HFFc6 (cell line): ENCODE data around the gene SORCS2. TPM values are rescaled to one million over a fixed set of nuclear protein-coding genes. Genes with fewer than 3 reads are reported as not detected.

Experiments
- DNase-seq: peaks from one replicate; pipeline ENCODE4 v3.0.0-alpha.2; 2018
- H3K27ac Mint-ChIP-seq: 2 replicates; pipeline ENCODE4 v1.8.0; 2020; ENCODE audit warnings: mild to moderate bottlenecking, mixed read lengths
- H3K27me3 Mint-ChIP-seq: 2 replicates; pipeline ENCODE4 v1.8.0; 2021; ENCODE audit warnings: mild to moderate bottlenecking, moderate library complexity, mixed read lengths; ENCODE audit not compliant: insufficient read depth
- H3K36me3 Mint-ChIP-seq: 2 replicates; pipeline ENCODE4 v1.8.0; 2021; ENCODE audit warnings: low read depth, mixed read lengths
- H3K4me1 Mint-ChIP-seq: 2 replicates; pipeline ENCODE4 v1.8.0; 2020; ENCODE audit warnings: low read depth, mixed read lengths
- H3K4me3 Mint-ChIP-seq: 2 replicates; pipeline ENCODE4 v1.8.0; 2020; ENCODE audit warnings: mild to moderate bottlenecking, moderate library complexity, mixed read lengths
- H3K9me3 Mint-ChIP-seq: 2 replicates; pipeline ENCODE4 v1.8.0; 2020; ENCODE audit warnings: mild to moderate bottlenecking, mixed read lengths
- total RNA-seq, 6 experiments: library from RNA; stranded (reverse); fragmentation: NEBNext Ultra II Directional; extraction: Animal tissue kit (Norgen Biotek cat#: 25700); gene quantifications; 2 replicates in 1 of 6; 3 replicates in 5 of 6; pipeline ENCODE4 v1.2.3, GENCODE V29; 2021
- TF ChIP-seq, protein P1 (sequence below): fragments of 200-600 bp; sonication (generic); IDR thresholded peaks from 2 replicates; pipeline ENCODE4 v1.5.0; 2021; ENCODE audit warnings: antibody characterized with exemption, mild to moderate bottlenecking

The SORCS2 gene
- total RNA-seq, 6 experiments from 2014 or later = 0.05 to 0.15 (median 0.12) TPM; not detected in 3

DNA sequence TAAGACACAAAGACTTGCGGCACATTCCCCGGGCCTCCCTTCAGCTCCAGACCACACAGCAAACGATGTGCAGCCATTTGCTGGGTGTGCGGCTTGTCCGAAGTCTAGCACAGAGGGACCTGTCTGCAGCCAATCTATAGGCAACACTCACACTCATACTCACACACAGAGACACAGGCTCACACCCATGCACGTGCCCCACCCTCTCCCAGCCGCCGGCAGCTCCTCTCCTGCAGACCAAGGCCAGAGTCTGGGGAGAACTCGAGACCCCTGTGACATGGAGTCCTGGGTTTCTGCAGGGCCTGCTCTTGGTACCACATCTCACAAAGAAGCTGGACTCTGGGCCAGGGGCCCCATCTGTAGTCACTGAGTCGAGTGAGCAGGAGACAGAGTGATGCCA is 487.8 kb downstream of the SORCS2 start:
- H3K4me3 Mint-ChIP-seq = no peak overlapping the region
- H3K9me3 Mint-ChIP-seq = peaks cover 24% of the 10 kb centered on the region
- H3K4me1 Mint-ChIP-seq = no peaks in the 10 kb centered on the region
- TF ChIP-seq, protein P1, sequence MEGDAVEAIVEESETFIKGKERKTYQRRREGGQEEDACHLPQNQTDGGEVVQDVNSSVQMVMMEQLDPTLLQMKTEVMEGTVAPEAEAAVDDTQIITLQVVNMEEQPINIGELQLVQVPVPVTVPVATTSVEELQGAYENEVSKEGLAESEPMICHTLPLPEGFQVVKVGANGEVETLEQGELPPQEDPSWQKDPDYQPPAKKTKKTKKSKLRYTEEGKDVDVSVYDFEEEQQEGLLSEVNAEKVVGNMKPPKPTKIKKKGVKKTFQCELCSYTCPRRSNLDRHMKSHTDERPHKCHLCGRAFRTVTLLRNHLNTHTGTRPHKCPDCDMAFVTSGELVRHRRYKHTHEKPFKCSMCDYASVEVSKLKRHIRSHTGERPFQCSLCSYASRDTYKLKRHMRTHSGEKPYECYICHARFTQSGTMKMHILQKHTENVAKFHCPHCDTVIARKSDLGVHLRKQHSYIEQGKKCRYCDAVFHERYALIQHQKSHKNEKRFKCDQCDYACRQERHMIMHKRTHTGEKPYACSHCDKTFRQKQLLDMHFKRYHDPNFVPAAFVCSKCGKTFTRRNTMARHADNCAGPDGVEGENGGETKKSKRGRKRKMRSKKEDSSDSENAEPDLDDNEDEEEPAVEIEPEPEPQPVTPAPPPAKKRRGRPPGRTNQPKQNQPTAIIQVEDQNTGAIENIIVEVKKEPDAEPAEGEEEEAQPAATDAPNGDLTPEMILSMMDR = no peak
- peaks cover 66% of the 10 kb centered on the region for H3K27me3 Mint-ChIP-seq
- H3K36me3 Mint-ChIP-seq = peaks cover 15% of the 10 kb centered on the region
- no peak for DNase-seq
- H3K27ac Mint-ChIP-seq = no peak overlapping the region

DNA sequence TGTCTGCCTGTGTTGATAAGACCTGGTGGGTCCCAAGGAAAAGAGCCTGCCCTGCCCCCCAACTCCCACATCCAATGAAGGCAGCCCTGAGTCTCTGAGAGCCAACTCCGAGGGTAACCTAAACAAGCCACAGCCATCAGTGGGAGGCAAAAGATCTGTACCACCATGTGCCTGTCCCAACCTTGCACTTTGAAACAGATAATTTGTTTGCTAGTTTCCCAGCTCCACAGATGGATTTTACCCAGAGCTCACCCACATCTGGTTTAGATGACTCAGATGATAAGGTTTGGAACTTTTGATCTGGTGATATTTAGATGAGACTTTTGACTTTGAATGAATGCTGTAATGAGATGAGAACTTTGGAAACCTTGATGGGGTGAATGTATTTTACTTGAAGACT is 488.4 kb downstream of the SORCS2 start:
- TF ChIP-seq, protein P1 = no peak
- Mint-ChIP-seq H3K9me3 (peaks cover 24% of the 10 kb centered on the region), H3K4me1 (no peaks in the 10 kb centered on the region), H3K27me3 (peaks cover 67% of the 10 kb centered on the region), H3K4me3 (no peak overlapping the region), H3K27ac (no peak overlapping the region), H3K36me3 (peaks cover 15% of the 10 kb centered on the region)
- DNase-seq = no peak

DNA sequence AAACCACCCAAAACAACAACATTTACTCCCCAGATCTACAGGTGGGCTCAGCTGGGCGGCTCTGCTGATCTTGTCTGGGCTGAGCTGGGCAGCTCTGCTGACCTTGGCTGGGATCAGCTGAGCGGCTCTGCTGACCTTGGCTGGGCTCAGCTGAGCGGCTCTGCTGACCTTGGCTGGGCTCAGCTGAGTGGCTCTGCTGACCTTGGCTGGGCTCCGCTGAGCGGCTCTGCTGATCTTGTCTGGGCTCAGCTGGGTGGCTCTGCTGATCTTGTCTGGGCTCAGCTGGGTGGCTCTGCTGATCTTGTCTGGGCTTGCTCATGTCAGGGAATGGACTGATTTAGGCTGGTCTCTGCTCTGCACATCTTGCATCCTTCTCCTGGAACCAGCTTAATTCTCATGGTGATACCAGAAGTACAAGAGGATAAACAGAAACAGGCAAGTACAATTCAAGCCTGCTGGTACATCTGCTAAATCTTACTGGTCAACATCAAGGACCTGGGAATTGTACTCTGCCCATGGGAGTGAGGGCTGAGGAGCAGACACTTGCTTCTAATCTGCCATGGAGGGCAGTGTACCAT is 490.9 kb downstream of the SORCS2 start:
- Mint-ChIP-seq H3K27me3 (peaks cover 60% of the 10 kb centered on the region), H3K27ac (no peak overlapping the region), H3K36me3 (peaks cover 15% of the 10 kb centered on the region), H3K4me3 (no peak overlapping the region), H3K9me3 (peaks cover 24% of the 10 kb centered on the region), H3K4me1 (no peaks in the 10 kb centered on the region)
- DNase-seq = no peak
- TF ChIP-seq, protein P1 = no peak

DNA sequence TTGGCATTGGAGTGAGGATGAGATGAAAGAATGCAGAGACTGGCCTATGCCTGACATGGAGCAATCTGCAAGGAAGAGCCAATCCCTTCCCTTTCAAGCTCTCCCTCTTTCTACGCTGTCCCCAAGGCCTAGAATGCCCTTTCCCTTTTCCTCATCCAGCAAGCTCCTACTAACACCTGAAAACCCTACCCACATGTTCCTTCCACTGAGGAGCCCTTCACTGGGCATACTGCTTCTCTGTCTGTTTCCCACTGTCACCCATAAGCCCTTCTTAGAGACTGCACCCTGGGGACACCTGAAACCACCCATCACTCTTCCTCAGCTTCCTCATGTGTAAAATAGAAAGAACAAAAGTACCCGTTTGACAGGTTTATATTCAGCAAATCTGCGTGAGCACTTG is 492.0 kb downstream of the SORCS2 start:
- H3K4me1 Mint-ChIP-seq = no peaks in the 10 kb centered on the region
- H3K27ac Mint-ChIP-seq = no peak overlapping the region
- H3K27me3 Mint-ChIP-seq = peaks cover 52% of the 10 kb centered on the region
- TF ChIP-seq, protein P1 = no peak
- H3K36me3 Mint-ChIP-seq = peaks cover 15% of the 10 kb centered on the region
- no peak overlapping the region for H3K4me3 Mint-ChIP-seq
- no peak for DNase-seq
- peaks cover 24% of the 10 kb centered on the region for H3K9me3 Mint-ChIP-seq

DNA sequence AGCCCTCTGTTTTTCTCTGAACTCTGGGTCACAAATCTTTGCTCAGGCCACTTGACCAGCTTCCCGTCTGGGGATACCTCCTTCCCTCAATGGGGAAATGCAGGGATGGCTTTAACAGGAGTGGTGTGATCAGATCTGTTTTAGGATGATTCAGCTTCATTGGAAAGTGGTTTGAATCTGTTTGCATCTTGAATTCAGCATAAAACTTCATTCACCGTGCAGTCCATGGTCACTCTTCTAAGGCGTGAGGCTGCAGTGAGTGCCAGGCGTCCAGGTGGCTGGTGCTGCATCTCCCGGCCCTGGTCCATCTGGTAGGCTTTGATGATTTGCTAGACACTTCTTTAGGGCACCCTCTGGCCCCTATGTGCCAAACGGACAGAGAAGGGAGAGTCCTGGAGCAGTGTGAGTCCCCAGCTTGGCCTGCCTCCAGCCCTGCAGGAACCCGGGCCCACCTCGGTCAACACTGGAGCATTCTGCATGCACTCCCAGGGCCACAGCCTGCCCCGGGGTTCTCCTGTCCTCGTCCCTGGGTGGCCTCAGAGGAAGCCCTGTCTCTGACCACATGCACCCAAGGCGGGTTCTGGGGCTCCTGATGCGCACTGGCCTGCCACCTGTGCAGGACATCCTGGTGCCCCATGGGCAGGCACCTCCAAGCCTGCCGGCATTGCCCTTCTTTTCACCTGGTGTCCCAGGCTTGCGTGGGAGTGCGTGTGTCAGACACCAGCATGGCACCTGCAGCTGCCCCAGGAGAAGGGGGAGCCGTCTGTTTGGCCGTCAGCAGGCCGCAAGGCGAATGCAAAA is 493.9 kb downstream of the SORCS2 start:
- TF ChIP-seq, protein P1 = no peak
- no peak overlapping the region for H3K27ac Mint-ChIP-seq
- no peaks in the 10 kb centered on the region for H3K4me1 Mint-ChIP-seq
- H3K4me3 Mint-ChIP-seq = no peak overlapping the region
- peaks cover 37% of the 10 kb centered on the region for H3K27me3 Mint-ChIP-seq
- no peak for DNase-seq
- H3K9me3 Mint-ChIP-seq = peaks cover 18% of the 10 kb centered on the region
- peaks cover 11% of the 10 kb centered on the region for H3K36me3 Mint-ChIP-seq
